GM06990 (cell line): ENCODE measurements around the gene SIDT2.
A peak's percentile ranks its signal among the peaks of the same experiment; 100 is the strongest.

ENCODE experiments used
- DNase-seq: peaks from one replicate; pipeline ENCODE4 v3.0.0-alpha.2; 2011; ENCODE audit not compliant: insufficient read length; ENCODE audit errors: extremely low read depth
- H3K27me3 ChIP-seq: replicated peaks from 2 replicates; pipeline ENCODE4 v1.6.0; 2011; ENCODE audit warnings: low read length; ENCODE audit not compliant: control insufficient read depth, insufficient read depth
- H3K36me3 ChIP-seq: 2 replicates; pipeline ENCODE4 v1.5.1; 2011; ENCODE audit warnings: low read length; ENCODE audit not compliant: control insufficient read depth, insufficient read depth
- H3K4me3 ChIP-seq: replicated peaks from 2 replicates; pipeline ENCODE4 v1.5.1; 2011; ENCODE audit warnings: low read depth, mild to moderate bottlenecking, control low read depth, low read length
- CTCF ChIP-seq: IDR thresholded peaks from 2 replicates; pipeline ENCODE4 v1.5.1; 2011; ENCODE audit warnings: low read length, control low read depth, mild to moderate bottlenecking, inconsistent platforms; ENCODE audit not compliant: insufficient read depth, poor library complexity, severe bottlenecking

Gene SIDT2

GRCh38 chr11:117229411-117229810, 50.9 kb downstream of the SIDT2 start:
- no peak overlapping the region for H3K4me3 ChIP-seq
- no peak for DNase-seq
- H3K36me3 ChIP-seq: peaks cover 20% of the 10 kb centered on the region
- H3K27me3 ChIP-seq: no peaks in the 10 kb centered on the region
- no peak for TF ChIP-seq CTCF

GRCh38 chr11:117229931-117230285, 51.4 kb downstream of the SIDT2 start:
- Histone ChIP-seq H3K27me3 (no peaks in the 10 kb centered on the region), H3K36me3 (peaks cover 15% of the 10 kb centered on the region), H3K4me3 (peak overlapping the region; percentile 92)
- no peak for DNase-seq
- no peak for TF ChIP-seq CTCF

- Histone ChIP-seq H3K36me3 (peaks cover 15% of the 10 kb centered on the region), H3K4me3 (peak overlapping the region; percentile 92), H3K27me3 (no peaks in the 10 kb centered on the region)
- DNase-seq: peak; percentile 48
- no peak for TF ChIP-seq CTCF
These were observed 51.9 kb downstream of the SIDT2 start for GRCh38 chr11:117230286-117230961.

- Histone ChIP-seq H3K4me3 (peak overlapping the region; percentile 92), H3K27me3 (no peaks in the 10 kb centered on the region), H3K36me3 (peaks cover 12% of the 10 kb centered on the region)
- no peak for TF ChIP-seq CTCF
- DNase-seq: no peak
These were observed 52.7 kb downstream of the SIDT2 start for GRCh38 chr11:117230999-117231841.

- Histone ChIP-seq H3K36me3 (peaks cover 10% of the 10 kb centered on the region), H3K4me3 (peak within 1 kb of the TSS; percentile 93), H3K27me3 (no peaks in the 10 kb centered on the region)
- no peak for DNase-seq
- TF ChIP-seq CTCF: no peak
These were observed 53.2 kb downstream of the SIDT2 start, which contains the start of gene PCSK7 for GRCh38 chr11:117231842-117232091. PCSK7 (minus strand) TSS chr11:117232073; CDS start chr11:117229844, 2,229 bp downstream.
